ENCODE measurements around the gene ARMC2. TPM values are rescaled to one million over a fixed set of nuclear protein-coding genes. Genes with fewer than 3 reads are reported as not detected.

ARMC2 gene
- total and polyA plus RNA-seq, 2 of the 8 experiments (the other 6 are each of a cell fraction or from before 2014, with no cell fraction given), result 1.6 to 4.4 TPM

DNA sequence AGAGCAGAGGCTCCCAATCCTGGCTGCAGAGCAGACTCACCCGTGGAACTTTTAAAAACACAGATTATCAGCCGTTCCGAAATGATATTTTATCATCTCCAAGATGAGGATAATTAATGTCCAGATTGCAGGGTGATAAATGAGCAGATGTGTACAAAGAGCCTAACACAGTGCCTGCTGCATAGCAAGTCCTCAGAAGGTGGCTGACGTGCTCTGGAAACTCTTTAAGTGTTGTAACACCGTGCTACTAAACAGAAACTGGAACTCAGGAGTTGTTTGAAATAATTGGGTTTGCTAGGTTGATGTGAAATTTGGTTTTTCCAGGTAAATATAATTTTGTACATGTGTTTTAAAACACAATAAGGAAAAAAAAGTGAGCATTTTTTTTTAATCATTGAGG lies 118.0 kb downstream of the ARMC2 start:
- H2BK12ac ChIP-seq (ENCODE audit: low read depth, low read length), result no peak overlapping the region
- no peaks in the 10 kb centered on the region for H3K79me2 ChIP-seq (ENCODE audit: control insufficient read depth in 1 of 2, insufficient read depth in 2 of 2, low read length in 2 of 2)
- no peaks in the 10 kb centered on the region for H3K36me3 ChIP-seq (ENCODE audit: control insufficient read depth in 2 of 4, insufficient read depth in 4 of 4, low read length in 3 of 4)
- H4K5ac ChIP-seq (ENCODE audit: insufficient read length, low read depth, low read length), result no peak overlapping the region
- no peaks in the 10 kb centered on the region for H3K27me3 ChIP-seq (replicated peaks in 1 of 4; ENCODE audit: control insufficient read depth in 3 of 4, extremely low read depth in 1 of 4, insufficient read depth in 3 of 4, low read length in 3 of 4)
- H3K18ac ChIP-seq (ENCODE audit: extremely low read depth, low read length), result no peak overlapping the region
- no peak overlapping the region for H2AK5ac ChIP-seq (ENCODE audit: low read depth, low read length)
- no peak overlapping the region for H2BK20ac ChIP-seq (ENCODE audit: low read length)
- peaks cover 0 to 8% (median 6%) of the 10 kb centered on the region in 4 experiments; a peak in 6 of 7 replicates for H3K4me1 ChIP-seq (replicated peaks in 1 of 4; ENCODE audit: control insufficient read depth in 3 of 4, insufficient read depth in 4 of 4, low read length in 3 of 4)
- no peak overlapping the region for H3K9ac ChIP-seq (replicated peaks in 1 of 4; ENCODE audit: extremely low read depth in 1 of 4, low read depth in 3 of 4, low read length in 3 of 4)
- H3K23me2 ChIP-seq (ENCODE audit: low read depth, low read length), result no peaks in the 10 kb centered on the region
- FAIRE-seq (no peak), DNase-seq (ENCODE audit: low read depth in 1 of 2, low spot score in 2 of 2) (no peak)
- H3K23ac ChIP-seq (ENCODE audit: insufficient read length), result no peak overlapping the region
- no peak overlapping the region for H3K4me2 ChIP-seq (ENCODE audit: insufficient read depth in 1 of 2, low read depth in 2 of 2, low read length in 2 of 2)
- ChIA-PET CTCF (ENCODE audit: partially characterized antibody) (interaction anchor here (0.6 to 2.7 kb wide), 6 partner anchors 9 to 1158 kb away, joined by 3 to 11 read pairs (median 4); no protein-coding TSS in a partner anchor), POLR2A (ENCODE audit: partially characterized antibody) (interaction anchor here (1.2 kb wide), 1 partner anchor 39 kb away, joined by 3 read pairs; no protein-coding TSS in a partner anchor)
- H3K27ac ChIP-seq (ENCODE audit: low read depth, low read length), result no peak overlapping the region
- H4K20me1 ChIP-seq (replicated peaks in 1 of 2; ENCODE audit: control insufficient read depth in 1 of 2, insufficient read depth in 2 of 2, low read length in 2 of 2), result no peaks in the 10 kb centered on the region
- H2BK15ac ChIP-seq (ENCODE audit: low read length), result no peak overlapping the region
- H4K91ac ChIP-seq (replicated peaks; ENCODE audit: insufficient read length, low read length), result no peak overlapping the region
- H4K8ac ChIP-seq (ENCODE audit: extremely low read depth, insufficient read depth, low read length), result no peak overlapping the region
- H3K4me3 ChIP-seq (ENCODE audit: extremely low read depth in 1 of 4, insufficient read depth in 2 of 4, low read depth in 3 of 4, low read length in 4 of 4), result no peak overlapping the region
- no peak overlapping the region for H2BK120ac ChIP-seq (replicated peaks; ENCODE audit: low read depth, low read length)
- no peak overlapping the region for H2BK5ac ChIP-seq (ENCODE audit: low read depth, low read length)
- H2AFZ ChIP-seq (ENCODE audit: low read length), result no peak overlapping the region
- H3K14ac ChIP-seq (ENCODE audit: insufficient read length), result no peak overlapping the region
- H3K56ac ChIP-seq (replicated peaks; ENCODE audit: insufficient read length, low read depth, low read length), result no peak overlapping the region
- H3K9me3 ChIP-seq (ENCODE audit: insufficient read depth in 2 of 2, low read depth in 1 of 2, low read length in 1 of 2), result no peaks in the 10 kb centered on the region
- 89% methylated on average over 5 of the region's 5 CpGs; no CpG with 5 or more reads in 1 of the 2 experiments for WGBS, 2 experiments (ENCODE audit: extremely low coverage in 1 of 2, insufficient coverage in 1 of 2, insufficient read length in 1 of 2, insufficient replicate concordance in 2 of 2, low coverage in 1 of 2, low lambda C conversion rate in 2 of 2, missing lambda C conversion rate in 1 of 2)
- H3K79me1 ChIP-seq (ENCODE audit: low read depth, low read length), result no peaks in the 10 kb centered on the region
- H3K4ac ChIP-seq (replicated peaks; ENCODE audit: insufficient read length, low read depth, low read length), result no peak overlapping the region
- TF ChIP-seq POLR2A (IDR thresholded peaks at IDR 0.05; ENCODE audit: control extremely low read depth in 1 of 2, low read depth in 2 of 2, low read length in 2 of 2) (no peak), KDM1A (IDR thresholded peaks at IDR 0.05; ENCODE audit: borderline replicate concordance, low read length) (no peak), EGR1 (IDR thresholded peaks at IDR 0.05; ENCODE audit: borderline replicate concordance, low read depth, low read length) (no peak), HDAC2 (IDR thresholded peaks at IDR 0.05; ENCODE audit: borderline replicate concordance in 1 of 2, low read depth in 2 of 2, low read length in 2 of 2) (no peak), BCL11A (IDR thresholded peaks at IDR 0.05; ENCODE audit: low read depth in 2 of 2, low read length in 2 of 2) (no peak), CREB1 (IDR thresholded peaks at IDR 0.05) (no peak), SUZ12 (IDR thresholded peaks at IDR 0.05; ENCODE audit: low read length) (no peak), BRCA1 (IDR thresholded peaks at IDR 0.05; ENCODE audit: low read depth, low read length) (no peak)
- TF ChIP-seq, protein P1, sequence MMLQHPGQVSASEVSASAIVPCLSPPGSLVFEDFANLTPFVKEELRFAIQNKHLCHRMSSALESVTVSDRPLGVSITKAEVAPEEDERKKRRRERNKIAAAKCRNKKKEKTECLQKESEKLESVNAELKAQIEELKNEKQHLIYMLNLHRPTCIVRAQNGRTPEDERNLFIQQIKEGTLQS (IDR thresholded peaks at IDR 0.05; ENCODE audit: insufficient read depth, low read depth, low read length), result no peak
- TF ChIP-seq, protein P2, sequence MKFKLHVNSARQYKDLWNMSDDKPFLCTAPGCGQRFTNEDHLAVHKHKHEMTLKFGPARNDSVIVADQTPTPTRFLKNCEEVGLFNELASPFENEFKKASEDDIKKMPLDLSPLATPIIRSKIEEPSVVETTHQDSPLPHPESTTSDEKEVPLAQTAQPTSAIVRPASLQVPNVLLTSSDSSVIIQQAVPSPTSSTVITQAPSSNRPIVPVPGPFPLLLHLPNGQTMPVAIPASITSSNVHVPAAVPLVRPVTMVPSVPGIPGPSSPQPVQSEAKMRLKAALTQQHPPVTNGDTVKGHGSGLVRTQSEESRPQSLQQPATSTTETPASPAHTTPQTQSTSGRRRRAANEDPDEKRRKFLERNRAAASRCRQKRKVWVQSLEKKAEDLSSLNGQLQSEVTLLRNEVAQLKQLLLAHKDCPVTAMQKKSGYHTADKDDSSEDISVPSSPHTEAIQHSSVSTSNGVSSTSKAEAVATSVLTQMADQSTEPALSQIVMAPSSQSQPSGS (IDR thresholded peaks at IDR 0.05; ENCODE audit: low read length), result no peak

Data from H1 (cell line).